Natural killer cell treated with Interleukin-12 subunit alpha and Interleukin-12 subunit beta and Interleukin-15 and Interleukin-18, amount 100 ng/mL, for 72 hours (primary cell): ENCODE results near the gene P3H1. TPM values are rescaled to one million over a fixed set of nuclear protein-coding genes. Genes with fewer than 3 reads are reported as not detected.
"Not testable (repeated sequence)": the region's sequence is repeated elsewhere in the genome, so short reads cannot be mapped to it uniquely, and the experiment has no call there.

ENCODE experiments used
- ATAC-seq, 2 donors: fragments of 150-1000 bp; cut with Tn5 transposase in 1 of 2; sonication (Bioruptor Pico), chemical (Tn5 transposase) in 1 of 2; 2 replicates each; pipeline ENCODE4 v1.10.0; 2021
- DNase-seq: peaks from one replicate; pipeline ENCODE4 v3.0.0; 2022; ENCODE audit warnings: low spot score
- H3K27ac Mint-ChIP-seq, 2 donors: 1 replicate in 1 of 2; 2 replicates in 1 of 2; pipeline ENCODE4 v1.8.0; 2022; ENCODE audit warnings: mixed read lengths in 2 of 2, mild to moderate bottlenecking in 1 of 2, moderate library complexity in 1 of 2
- H3K27me3 Mint-ChIP-seq, 2 donors: 1 replicate in 1 of 2; 2 replicates in 1 of 2; pipeline ENCODE4 v1.8.0; 2022; ENCODE audit warnings: mixed read lengths in 2 of 2
- H3K36me3 Mint-ChIP-seq: one replicate; pipeline ENCODE4 v1.8.0; 2022; ENCODE audit warnings: mixed read lengths
- H3K4me1 Mint-ChIP-seq, 2 donors: 1 replicate in 1 of 2; 2 replicates in 1 of 2; pipeline ENCODE4 v1.8.0; 2022; ENCODE audit warnings: low read depth in 2 of 2, mixed read lengths in 2 of 2, mild to moderate bottlenecking in 1 of 2
- H3K4me3 Mint-ChIP-seq: one replicate; pipeline ENCODE4 v1.8.0; 2022; ENCODE audit warnings: mixed read lengths
- H3K9me3 Mint-ChIP-seq: 2 replicates; pipeline ENCODE4 v1.8.0; 2022; ENCODE audit warnings: mixed read lengths
- total RNA-seq, 2 donors: library from RNA; stranded (reverse); gene quantifications; one replicate each; pipeline ENCODE4 v1.2.3, GENCODE V29; 2022

P3H1 gene
- total RNA-seq, 2 donors from 2014 or later, result 35.7 to 52.3 TPM

- DNase-seq (no peak), ATAC-seq (no peak)
- H3K27ac Mint-ChIP-seq, result no peak overlapping the region
- no peaks in the 10 kb centered on the region for H3K27me3 Mint-ChIP-seq
- H3K36me3 Mint-ChIP-seq, result peaks cover 5% of the 10 kb centered on the region
- peaks cover 4 to 6% of the 10 kb centered on the region in 2 donors for H3K4me1 Mint-ChIP-seq
- H3K4me3 Mint-ChIP-seq, result no peak overlapping the region
- H3K9me3 Mint-ChIP-seq, result no peaks in the 10 kb centered on the region
Measured at GRCh38 chr1:42761567-42761966, 5.3 kb downstream of the P3H1 start.

DNA sequence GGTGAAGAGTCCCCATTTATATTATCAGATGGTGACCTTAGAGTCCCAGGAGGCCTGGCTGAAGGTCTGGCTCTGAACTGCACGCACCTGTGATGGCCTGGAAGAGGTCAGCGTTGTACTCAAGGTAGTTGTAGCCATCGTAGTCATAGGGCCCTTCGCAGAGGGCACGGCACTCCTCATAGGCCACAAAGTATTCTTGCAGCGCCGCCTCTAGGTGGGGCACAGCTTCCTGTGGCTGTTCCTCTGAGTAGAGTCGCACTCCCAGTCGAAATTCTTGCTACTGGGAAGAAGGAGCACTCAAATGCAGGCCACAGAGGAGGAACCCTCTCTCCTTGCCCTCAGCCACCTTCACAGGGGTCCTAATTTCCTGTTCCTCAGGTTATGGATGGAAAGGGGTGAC is 7.7 kb downstream of the P3H1 start:
- Mint-ChIP-seq H3K4me3 (no peak overlapping the region), H3K9me3 (no peaks in the 10 kb centered on the region), H3K36me3 (peaks cover 16% of the 10 kb centered on the region), H3K27ac (no peak overlapping the region), H3K27me3 (no peaks in the 10 kb centered on the region), H3K4me1 (peaks cover 4 to 6% of the 10 kb centered on the region in 2 donors)
- no peak for ATAC-seq
- DNase-seq, result no peak

DNA sequence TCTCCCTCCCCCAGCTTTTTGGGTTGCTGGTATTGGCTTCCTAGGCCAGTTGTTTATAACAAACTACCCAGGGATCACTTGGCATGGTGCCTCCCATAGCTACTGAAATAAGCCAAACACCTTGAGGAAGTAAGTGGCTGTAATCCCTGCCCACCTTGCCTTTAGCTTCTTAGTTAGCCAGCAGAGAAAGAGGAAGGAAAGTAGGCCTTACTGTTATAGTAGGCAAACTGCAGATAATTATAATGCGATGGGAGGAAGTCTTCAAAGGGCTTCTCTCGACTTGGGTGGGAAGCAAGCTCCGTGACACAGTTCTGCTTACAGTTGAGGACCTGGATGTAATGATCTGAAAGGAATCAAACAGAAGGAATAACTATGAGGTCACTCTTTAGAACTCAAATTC is 8.2 kb downstream of the P3H1 start:
- ATAC-seq, result no peak
- no peak for DNase-seq
- H3K9me3 Mint-ChIP-seq, result no peaks in the 10 kb centered on the region
- H3K27me3 Mint-ChIP-seq, result no peaks in the 10 kb centered on the region
- H3K4me3 Mint-ChIP-seq, result no peak overlapping the region
- peaks cover 4 to 6% of the 10 kb centered on the region in 2 donors for H3K4me1 Mint-ChIP-seq
- no peak overlapping the region for H3K27ac Mint-ChIP-seq
- peaks cover 21% of the 10 kb centered on the region for H3K36me3 Mint-ChIP-seq

- Mint-ChIP-seq H3K36me3 (peaks cover 21% of the 10 kb centered on the region), H3K27me3 (no peaks in the 10 kb centered on the region), H3K9me3 (no peaks in the 10 kb centered on the region), H3K4me1 (peaks cover 4 to 6% of the 10 kb centered on the region in 2 donors), H3K4me3 (no peak overlapping the region), H3K27ac (no peak overlapping the region)
- ATAC-seq (no peak), DNase-seq (no peak)
Measured at GRCh38 chr1:42757892-42758275, 8.9 kb downstream of the P3H1 start.

DNA sequence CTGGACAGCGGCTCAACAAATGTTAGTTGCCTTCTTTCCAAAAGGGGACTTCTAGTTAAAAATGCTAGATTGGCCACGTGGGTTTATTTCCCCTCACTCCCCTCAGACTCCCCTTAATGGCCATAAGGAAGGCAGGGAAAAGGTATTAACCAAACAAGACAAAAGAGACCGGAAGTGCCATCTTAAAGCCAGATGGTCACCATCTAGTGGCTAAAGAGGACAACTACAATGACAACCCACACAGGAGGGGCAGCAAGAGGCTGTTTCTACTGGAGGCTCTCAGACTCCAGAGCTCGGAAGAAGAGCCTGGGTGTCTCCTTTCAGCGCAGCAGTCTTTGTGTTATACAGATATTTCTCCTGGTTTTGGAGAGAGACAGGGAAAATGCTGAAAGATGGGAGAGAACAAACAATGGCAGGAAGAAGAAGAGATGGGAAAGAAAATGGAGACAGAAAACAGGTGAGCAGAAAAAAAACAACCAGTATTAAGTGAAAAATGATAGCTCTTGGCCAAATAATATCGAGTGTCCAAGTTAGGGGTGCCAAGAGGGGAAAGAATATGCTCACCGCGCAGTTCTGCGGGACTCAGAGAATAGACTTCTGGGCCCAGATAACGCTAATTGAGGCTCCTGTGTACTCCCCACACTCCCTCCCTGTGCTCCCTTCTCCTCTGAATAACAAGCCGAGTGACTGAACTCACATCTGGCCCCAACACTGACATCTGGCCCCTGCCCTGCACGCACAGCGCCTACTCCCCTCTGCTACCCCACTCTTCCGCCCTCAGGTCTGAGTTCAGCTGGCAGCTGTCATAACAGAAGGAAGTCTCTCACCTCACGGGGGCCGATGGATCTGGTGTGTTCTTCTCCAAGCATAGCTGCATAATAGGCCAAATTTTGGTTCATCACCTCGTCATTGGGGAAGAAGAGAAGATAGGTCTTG is 9.6 kb downstream of the P3H1 start:
- H3K27me3 Mint-ChIP-seq, result no peaks in the 10 kb centered on the region
- H3K4me1 Mint-ChIP-seq, result peaks cover 4 to 6% of the 10 kb centered on the region in 2 donors
- ATAC-seq (peak; percentile 54 to 68), DNase-seq (no peak)
- peaks cover 26% of the 10 kb centered on the region for H3K36me3 Mint-ChIP-seq
- peak overlapping the region in 1 of 2 donors; percentile 79 for H3K27ac Mint-ChIP-seq
- H3K4me3 Mint-ChIP-seq, result no peak overlapping the region
- no peaks in the 10 kb centered on the region for H3K9me3 Mint-ChIP-seq

- DNase-seq (no peak), ATAC-seq (no peak)
- peaks cover 34% of the 10 kb centered on the region for H3K36me3 Mint-ChIP-seq
- no peak overlapping the region for H3K4me3 Mint-ChIP-seq
- H3K27ac Mint-ChIP-seq, result no peak overlapping the region
- no peaks in the 10 kb centered on the region for H3K9me3 Mint-ChIP-seq
- H3K4me1 Mint-ChIP-seq, result peaks cover 4 to 6% of the 10 kb centered on the region in 2 donors
- no peaks in the 10 kb centered on the region for H3K27me3 Mint-ChIP-seq
Measured at GRCh38 chr1:42753070-42753469, 13.8 kb downstream of the P3H1 start.

- H3K27ac Mint-ChIP-seq, result no peak overlapping the region
- no peaks in the 10 kb centered on the region for H3K9me3 Mint-ChIP-seq
- peaks cover 33% of the 10 kb centered on the region for H3K36me3 Mint-ChIP-seq
- H3K4me1 Mint-ChIP-seq, result peaks cover 4 to 6% of the 10 kb centered on the region in 2 donors
- DNase-seq, result no peak
- no peak overlapping the region for H3K4me3 Mint-ChIP-seq
- no peak for ATAC-seq
- H3K27me3 Mint-ChIP-seq, result no peaks in the 10 kb centered on the region
Measured at GRCh38 chr1:42752284-42752683, 14.5 kb downstream of the P3H1 start.

- ATAC-seq, H3K27me3 Mint-ChIP-seq, H3K27ac Mint-ChIP-seq, H3K4me3 Mint-ChIP-seq, H3K9me3 Mint-ChIP-seq, DNase-seq, H3K4me1 Mint-ChIP-seq: not testable (repeated sequence)
- H3K36me3 Mint-ChIP-seq, result peaks cover 29% of the 10 kb centered on the region
Measured at GRCh38 chr1:42751511-42752070, 15.2 kb downstream of the P3H1 start.

DNA sequence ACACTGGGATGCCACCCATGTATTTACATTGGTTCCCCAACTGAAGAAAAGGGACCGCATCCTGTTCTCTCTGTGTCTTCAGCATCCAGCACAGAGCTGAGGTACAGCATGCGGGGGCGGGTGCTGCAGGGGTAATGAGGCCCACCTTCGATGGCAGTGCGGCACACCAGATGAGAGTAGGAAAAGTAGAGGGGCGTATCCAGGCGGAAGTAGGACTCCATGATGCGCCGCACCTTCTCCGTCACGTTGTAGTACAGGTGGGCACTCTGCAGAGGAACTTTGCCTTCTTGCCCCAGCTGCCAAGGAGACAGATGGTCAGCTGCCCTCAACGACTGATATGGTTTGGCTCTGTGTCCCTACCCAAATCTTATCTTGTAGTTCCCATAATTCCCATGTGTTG is 16.8 kb downstream of the P3H1 start:
- Mint-ChIP-seq H3K27me3 (no peaks in the 10 kb centered on the region), H3K4me3 (no peak overlapping the region), H3K27ac (no peak overlapping the region), H3K36me3 (peaks cover 20% of the 10 kb centered on the region), H3K4me1 (no peaks in the 10 kb centered on the region), H3K9me3 (no peaks in the 10 kb centered on the region)
- no peak for DNase-seq
- ATAC-seq, result no peak

DNA sequence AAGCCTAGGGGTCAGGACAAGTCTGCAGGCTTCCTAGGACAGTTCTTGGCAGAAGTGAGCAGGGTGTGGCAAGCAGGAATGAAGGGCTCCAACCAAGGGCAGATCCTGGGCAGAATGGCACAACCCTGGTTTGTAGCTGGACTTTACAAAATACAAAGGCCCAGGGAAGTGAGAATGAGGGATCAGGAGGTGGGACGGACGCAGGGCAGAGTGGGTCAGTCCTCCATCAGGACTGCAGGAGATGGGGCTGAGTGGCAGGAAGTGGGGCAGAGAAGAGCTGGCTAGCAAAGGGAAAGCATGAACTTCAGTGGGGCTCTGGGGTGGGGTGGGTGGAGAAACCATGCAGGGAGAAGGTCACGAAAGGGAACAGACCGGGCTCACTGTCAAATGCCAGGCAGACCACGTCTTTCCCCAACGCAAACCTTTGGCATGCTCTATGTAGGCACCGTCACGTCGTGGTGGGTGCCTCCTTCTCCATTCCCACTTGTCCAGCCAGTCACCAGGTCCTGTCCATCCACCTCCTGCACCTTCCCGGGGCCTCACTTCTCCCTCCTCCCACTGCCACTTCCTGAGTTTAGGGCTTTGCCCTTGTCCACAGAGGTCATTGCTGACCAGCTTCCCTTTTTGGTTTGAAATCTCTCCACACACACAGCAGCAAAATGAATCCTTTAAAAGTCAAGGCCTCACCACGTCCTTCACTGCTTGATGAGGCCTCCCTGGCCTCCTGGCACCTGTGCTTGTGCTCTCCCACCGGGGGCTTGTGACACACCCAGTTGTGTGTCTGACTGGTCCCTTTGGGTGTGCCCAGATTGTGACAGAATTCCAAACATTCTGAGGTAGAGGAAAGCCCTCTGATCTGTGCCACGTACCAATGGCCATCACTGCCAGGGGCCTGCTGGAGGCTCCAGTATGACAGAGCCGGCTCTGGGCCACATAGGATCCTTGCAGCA is 18.1 kb downstream of the P3H1 start:
- Mint-ChIP-seq H3K4me3 (no peak overlapping the region), H3K9me3 (no peaks in the 10 kb centered on the region), H3K27ac (no peak overlapping the region), H3K27me3 (no peaks in the 10 kb centered on the region), H3K36me3 (peaks cover 14% of the 10 kb centered on the region), H3K4me1 (no peaks in the 10 kb centered on the region)
- no peak for ATAC-seq
- no peak for DNase-seq

GRCh38 chr1:42748021-42748420 is 18.8 kb downstream of the P3H1 start:
- Mint-ChIP-seq H3K27me3 (no peaks in the 10 kb centered on the region), H3K4me3 (no peak overlapping the region), H3K27ac (no peak overlapping the region), H3K4me1 (no peaks in the 10 kb centered on the region), H3K36me3 (peaks cover 13% of the 10 kb centered on the region), H3K9me3 (no peaks in the 10 kb centered on the region)
- ATAC-seq (no peak), DNase-seq (no peak)

GRCh38 chr1:42747125-42747524 is 19.7 kb downstream of the P3H1 start:
- Mint-ChIP-seq H3K27me3 (no peaks in the 10 kb centered on the region), H3K36me3 (peaks cover 8% of the 10 kb centered on the region), H3K27ac (no peak overlapping the region), H3K4me1 (no peaks in the 10 kb centered on the region), H3K4me3 (no peak overlapping the region), H3K9me3 (no peaks in the 10 kb centered on the region)
- ATAC-seq (no peak), DNase-seq (no peak)

DNA sequence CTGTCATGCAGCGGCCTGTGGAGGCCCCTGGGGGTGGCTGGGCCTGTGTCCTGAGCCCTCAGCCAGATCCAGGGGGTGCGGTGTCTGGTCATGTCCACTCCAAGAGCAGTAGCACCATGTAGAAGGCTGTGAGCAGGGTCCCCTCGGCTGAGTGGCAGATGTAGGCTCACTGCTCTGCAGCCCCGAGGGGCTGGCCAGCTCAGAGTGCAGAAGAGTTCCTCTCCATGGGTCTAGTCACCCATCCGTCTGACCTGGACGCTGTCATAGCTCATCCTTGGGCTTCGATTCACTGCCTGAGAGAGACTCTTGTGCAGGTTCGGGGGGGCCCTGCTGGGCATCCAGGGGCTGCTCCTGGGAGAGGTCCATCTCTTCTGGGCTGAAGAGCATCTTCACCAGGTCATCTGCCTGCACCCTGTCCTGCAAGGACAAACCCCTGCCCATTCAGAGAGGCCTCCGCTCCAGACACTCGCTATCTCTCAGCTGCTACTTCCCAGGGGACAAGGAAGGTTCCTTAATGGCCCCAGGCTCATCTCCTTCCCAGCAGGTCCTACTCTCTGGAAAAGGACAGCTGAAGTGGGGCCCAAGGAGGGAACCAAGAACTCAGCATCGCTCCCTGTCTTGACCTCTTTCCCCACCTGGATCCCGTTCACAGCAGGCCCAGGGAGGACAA is 20.3 kb downstream of the P3H1 start:
- DNase-seq (no peak), ATAC-seq (no peak)
- Mint-ChIP-seq H3K36me3 (peaks cover 2% of the 10 kb centered on the region), H3K27ac (no peak overlapping the region), H3K27me3 (no peaks in the 10 kb centered on the region), H3K9me3 (no peaks in the 10 kb centered on the region), H3K4me1 (no peaks in the 10 kb centered on the region), H3K4me3 (no peak overlapping the region)
